GM12878 (cell line): ENCODE data around the gene ADGRL2. TPM values are rescaled to one million over a fixed set of nuclear protein-coding genes. Genes with fewer than 3 reads are reported as not detected.

Source experiments
- ATAC-seq: fragments of 200-7000 bp; cut with Tn5 transposase; 3 replicates; pipeline ENCODE4 v1.9.1; 2020; ENCODE audit warnings: mild to moderate bottlenecking, moderate library complexity
- BruUV-seq: library from RNA; stranded (reverse); fragments of 400-500 nt; replicated peaks from 2 replicates; lab custom pipeline; 2021; lab: Mats Ljungman, UMichigan
- CTCF ChIA-PET: fragments of 300-600 bp; sonication (Branson Sonifier 250); formaldehyde crosslinking; extraction: SDS; loops from one replicate; lab custom pipeline; 2021; ENCODE audit warnings: inconsistent platforms; lab: Yijun Ruan, JAX
- POLR2A ChIA-PET: fragments of 350-600 bp; formaldehyde crosslinking; extraction: SDS; loops from one replicate; lab custom pipeline; 2021; ENCODE audit warnings: inconsistent platforms; lab: Charles Lee
- RAD21 ChIA-PET: fragments of 300-600 bp; sonication (Branson Sonifier 250); formaldehyde crosslinking; loops from one replicate; lab custom pipeline; 2023; ENCODE audit warnings: antibody characterized with exemption; ENCODE audit not compliant: unreplicated experiment; lab: Charles Lee
- SMC1A ChIA-PET: fragments of 300-600 bp; sonication (Branson Sonifier 250); formaldehyde crosslinking; loops from one replicate; lab custom pipeline; 2023; ENCODE audit not compliant: unreplicated experiment, uncharacterized antibody; lab: Charles Lee
- DNase-seq: peaks from one replicate; pipeline ENCODE4 v3.0.0-alpha.2; 2011; ENCODE audit warnings: low read depth, low spot score
- FAIRE-seq: peaks from 3 replicates; lab custom pipeline; 2011; peaks lifted over from hg19 to GRCh38; lab: Jason Lieb, UNC
- H2AFZ ChIP-seq: 2 replicates; pipeline ENCODE4 v1.6.0; 2011; ENCODE audit warnings: low read depth, low read length, control low read depth; ENCODE audit not compliant: control insufficient read depth
- H3K27ac ChIP-seq: 2 replicates; pipeline ENCODE4 v1.5.1; 2011; ENCODE audit warnings: control low read depth; ENCODE audit not compliant: control insufficient read depth, insufficient read depth
- H3K27me3 ChIP-seq, 2 experiments: replicated peaks in 1 of 2; 2 replicates each; pipeline versions ENCODE4 v1.6.0 to v1.6.1; 2011; ENCODE audit warnings: low read length in 1 of 2; ENCODE audit not compliant: control insufficient read depth in 2 of 2, insufficient read depth in 2 of 2
- H3K36me3 ChIP-seq, 2 experiments: 2 replicates each; pipeline ENCODE4 v1.5.1; 2011; ENCODE audit warnings: low read length in 1 of 2; ENCODE audit not compliant: control insufficient read depth in 2 of 2, insufficient read depth in 2 of 2
- H3K4me1 ChIP-seq: 2 replicates; pipeline ENCODE4 v1.6.1; 2011; ENCODE audit warnings: mild to moderate bottlenecking, low read length, moderate library complexity, mixed read lengths; ENCODE audit not compliant: control insufficient read depth, insufficient read depth
- H3K4me2 ChIP-seq: 2 replicates; pipeline ENCODE4 v1.6.0; 2011; ENCODE audit warnings: control low read depth; ENCODE audit not compliant: control insufficient read depth, insufficient read depth
- H3K4me3 ChIP-seq: fragments of 200-600 bp; sonication (generic); 2 replicates; pipeline ENCODE4 v1.5.1; 2016
- H3K79me2 ChIP-seq: 2 replicates; pipeline ENCODE4 v1.6.0; 2011; ENCODE audit warnings: low read length; ENCODE audit not compliant: control insufficient read depth, insufficient read depth
- H3K9ac ChIP-seq: 2 replicates; pipeline ENCODE4 v1.8.0; 2011; ENCODE audit warnings: low read length, control low read depth, mixed read lengths; ENCODE audit not compliant: control insufficient read depth, insufficient read depth
- H3K9me3 ChIP-seq: replicated peaks from 3 replicates; pipeline ENCODE4 v1.5.1; 2011; ENCODE audit warnings: mild to moderate bottlenecking, low read length; ENCODE audit not compliant: control insufficient read depth, insufficient read depth
- H4K20me1 ChIP-seq: 2 replicates; pipeline ENCODE4 v1.6.0; 2011; ENCODE audit not compliant: control insufficient read depth, insufficient read depth
- E2F4 ChIP-seq: IDR thresholded peaks from 2 replicates; pipeline ENCODE4 v1.6.1; 2012; ENCODE audit warnings: low read depth, low read length, improper control_type of control experiment
- EED ChIP-seq: sonication (generic); IDR thresholded peaks from 2 replicates; pipeline ENCODE4 v1.6.1; 2016; ENCODE audit warnings: antibody characterized with exemption, low read depth
- IRF4 ChIP-seq: IDR thresholded peaks from 2 replicates; pipeline ENCODE4 v1.6.1; 2011; ENCODE audit warnings: low read depth, low read length
- KDM1A ChIP-seq: fragments of 200-600 bp; sonication (generic); IDR thresholded peaks from 2 replicates; pipeline ENCODE4 v1.6.1; 2016; ENCODE audit warnings: borderline replicate concordance
- NFXL1 ChIP-seq: fragments of 450-650 bp; IDR thresholded peaks from 2 replicates; pipeline ENCODE4 v1.6.1; 2017; ENCODE audit warnings: antibody characterized with exemption, mild to moderate bottlenecking, borderline replicate concordance
- NR2C1 ChIP-seq: fragments of 450-650 bp; IDR thresholded peaks from 2 replicates; pipeline ENCODE4 v1.6.1; 2017; ENCODE audit warnings: antibody characterized with exemption, mild to moderate bottlenecking, moderate library complexity
- POLR2AphosphoS5 ChIP-seq: IDR thresholded peaks from 2 replicates; pipeline ENCODE4 v1.6.1; 2011; ENCODE audit warnings: mild to moderate bottlenecking, low read length, inconsistent platforms
- ZNF687 ChIP-seq: fragments of 450-650 bp; IDR thresholded peaks from 2 replicates; pipeline ENCODE4 v1.6.1; 2017; ENCODE audit warnings: mild to moderate bottlenecking, moderate library complexity
- WGBS: methylation state at CpG from one replicate; pipeline ENCODE4 v1.1.6; 2016; ENCODE audit warnings: low lambda C conversion rate; ENCODE audit not compliant: insufficient replicate concordance, insufficient coverage; ENCODE audit errors: missing lambda C conversion rate; 5-methylcytosine and 5-hydroxymethylcytosine counted together
- in situ Hi-C: fragments of 300-500 bp; cut with MboI; formaldehyde crosslinking; loops from 9 replicates; pipeline ENCODE4 v1.14.3; 2018; ENCODE audit warnings: mixed read lengths
- intact Hi-C: fragments of 100-400 bp; cut with micrococcal nuclease; formaldehyde crosslinking; loops from one replicate; pipeline ENCODE4 v1.14.2; 2022; ENCODE audit not compliant: unreplicated experiment
- polyA plus RNA-seq, 11 experiments: library from polyadenylated mRNA; depleted of rRNA in 4 of 11; unstranded in 6 of 11; stranded (reverse) in 5 of 11; fragments of >200 nt; fragmentation: Nextera tagmentation in 4 of 11; fragmentation: Illumina TruSeq in 1 of 11; extraction: Ambion mirVana in 4 of 11; extraction: Trizol in 1 of 11; gene quantifications; 1 replicate in 1 of 11; 2 replicates in 10 of 11; pipeline versions ENCODE4 v1.2.1 to v1.2.3, GENCODE V29; 2011 to 2016; ENCODE audit warnings: inconsistent platforms in 2 of 11, missing spikeins in 2 of 11, low read depth in 1 of 11
- total RNA-seq, 4 experiments: library from RNA; depleted of rRNA in 3 of 4; stranded (reverse); fragments of >200 nt in 3 of 4; fragmentation: Illumina TruSeq in 1 of 4; extraction: Trizol in 1 of 4; gene quantifications; 2 replicates each; pipeline versions ENCODE4 v1.2.1 to v1.2.3, GENCODE V29; 2013 to 2021

ADGRL2 gene
- total and polyA plus RNA-seq, 10 of the 15 experiments (the other 5 are each of a cell fraction or from before 2014, with no cell fraction given), result 0.03 to 13.6 (median 0.21) TPM

GRCh38 chr1:81976539-81976938 lies 175.8 kb downstream of the ADGRL2 start:
- WGBS, result 36% methylated on average over 2 of the region's 2 CpGs
- no peak for FAIRE-seq

More at GRCh38 chr1:81976539-81976938, 175.8 kb downstream of the ADGRL2 start:
- ChIA-PET RAD21 (no interaction called here), CTCF (no interaction called here), POLR2A (no interaction called here), SMC1A (no interaction called here)
- Histone ChIP-seq H3K9ac (no peak overlapping the region), H3K4me2 (no peak overlapping the region), H3K27ac (no peak overlapping the region), H4K20me1 (no peaks in the 10 kb centered on the region), H3K9me3 (no peaks in the 10 kb centered on the region), H3K27me3 (no peaks in the 10 kb centered on the region; a peak in 1 of 4 replicates), H3K4me1 (no peaks in the 10 kb centered on the region), H2AFZ (no peak overlapping the region), H3K4me3 (no peak overlapping the region), H3K36me3 (no peaks in the 10 kb centered on the region), H3K79me2 (no peaks in the 10 kb centered on the region)
- no peak for ATAC-seq
- no peak for TF ChIP-seq EED
- TF ChIP-seq ZNF687, result no peak
- TF ChIP-seq KDM1A, result no peak
- TF ChIP-seq IRF4, result no peak
- TF ChIP-seq NR2C1, result no peak
- no peak for TF ChIP-seq POLR2AphosphoS5
- no peak for TF ChIP-seq E2F4
- TF ChIP-seq NFXL1, result no peak
- intact Hi-C loops, result no loop called here
- in situ Hi-C loops, result no loop called here
- DNase-seq, result no peak
- BruUV-seq, result no TSS peak
